Measurements from ENCODE around the gene MAP3K21.

The MAP3K21 gene

DNA sequence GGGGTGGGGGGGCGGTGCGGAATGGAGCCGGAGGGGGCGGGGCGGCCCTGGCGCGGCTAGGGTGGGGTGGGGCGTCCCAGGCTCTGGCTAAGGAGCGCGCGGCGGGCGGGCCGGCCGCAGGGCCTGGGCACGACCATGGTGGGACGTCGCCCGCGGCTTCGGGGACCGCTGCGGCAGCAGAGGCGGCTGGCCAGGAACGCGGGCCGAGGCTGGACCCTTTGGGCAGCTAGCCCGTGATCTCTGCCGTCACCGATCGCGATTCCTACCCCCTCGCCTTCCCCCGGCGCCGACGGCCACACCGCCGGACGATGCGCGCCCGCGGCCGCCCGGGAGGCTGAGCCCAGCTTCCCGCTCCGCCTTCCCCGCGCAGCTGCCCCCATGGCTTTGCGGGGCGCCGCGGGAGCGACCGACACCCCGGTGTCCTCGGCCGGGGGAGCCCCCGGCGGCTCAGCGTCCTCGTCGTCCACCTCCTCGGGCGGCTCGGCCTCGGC is at the start of gene MAP3K21:
MAP3K21 (plus strand) TSS at position 74 of the 491 bp plus-strand sequence; CDS start at position 379, 305 bp downstream.
- H3K36me3 ChIP-seq = no peaks in the 10 kb centered on the region
- H3K27me3 ChIP-seq = peaks cover 44% of the 10 kb centered on the region
- H3K9me3 ChIP-seq = no peaks in the 10 kb centered on the region
- H3K27ac ChIP-seq = peak within 1 kb of the TSS; percentile 45
- peaks cover 13 to 18% of the 10 kb centered on the region in 2 experiments for H3K4me1 ChIP-seq (ENCODE audit: control insufficient read depth in 1 of 2, insufficient read depth in 1 of 2, low read depth in 1 of 2, low read length in 1 of 2)
- no peak for TF ChIP-seq CTCF (IDR thresholded peaks at IDR 0.05)
- peak within 1 kb of the TSS; percentile 78 to 82 for H3K4me3 ChIP-seq (ENCODE audit: low read depth in 1 of 2, low read length in 1 of 2)

- H3K4me1 ChIP-seq (ENCODE audit: control insufficient read depth in 1 of 2, insufficient read depth in 1 of 2, low read depth in 1 of 2, low read length in 1 of 2) = peaks cover 0 to 7% of the 10 kb centered on the region in 2 experiments
- H3K27ac ChIP-seq = no peak overlapping the region
- H3K9me3 ChIP-seq = no peaks in the 10 kb centered on the region
- H3K4me3 ChIP-seq (ENCODE audit: low read depth in 1 of 2, low read length in 1 of 2) = no peak overlapping the region
- TF ChIP-seq CTCF (IDR thresholded peaks at IDR 0.05) = no peak
- H3K27me3 ChIP-seq = no peaks in the 10 kb centered on the region
- no peaks in the 10 kb centered on the region for H3K36me3 ChIP-seq
Observed at GRCh38 chr1:233278631-233279030, 48.9 kb upstream of the MAP3K21 start.

GRCh38 chr1:233279971-233280370 is 47.6 kb upstream of the MAP3K21 start:
- Histone ChIP-seq H3K27ac (no peak overlapping the region), H3K9me3 (no peaks in the 10 kb centered on the region), H3K4me3 (ENCODE audit: low read depth in 1 of 2, low read length in 1 of 2) (no peak overlapping the region), H3K4me1 (ENCODE audit: control insufficient read depth in 1 of 2, insufficient read depth in 1 of 2, low read depth in 1 of 2, low read length in 1 of 2) (peaks cover 0 to 7% of the 10 kb centered on the region in 2 experiments), H3K36me3 (no peaks in the 10 kb centered on the region), H3K27me3 (no peaks in the 10 kb centered on the region)
- TF ChIP-seq CTCF (IDR thresholded peaks at IDR 0.05) = no peak

GRCh38 chr1:233281711-233282581 is 45.6 kb upstream of the MAP3K21 start:
- H3K27me3 ChIP-seq = no peaks in the 10 kb centered on the region
- H3K36me3 ChIP-seq = no peaks in the 10 kb centered on the region
- H3K4me3 ChIP-seq (ENCODE audit: low read depth in 1 of 2, low read length in 1 of 2) = no peak overlapping the region
- H3K4me1 ChIP-seq (ENCODE audit: control insufficient read depth in 1 of 2, insufficient read depth in 1 of 2, low read depth in 1 of 2, low read length in 1 of 2) = peaks cover 0 to 7% of the 10 kb centered on the region in 2 experiments
- no peak overlapping the region for H3K27ac ChIP-seq
- no peaks in the 10 kb centered on the region for H3K9me3 ChIP-seq
- TF ChIP-seq CTCF (IDR thresholded peaks at IDR 0.05) = no peak

DNA sequence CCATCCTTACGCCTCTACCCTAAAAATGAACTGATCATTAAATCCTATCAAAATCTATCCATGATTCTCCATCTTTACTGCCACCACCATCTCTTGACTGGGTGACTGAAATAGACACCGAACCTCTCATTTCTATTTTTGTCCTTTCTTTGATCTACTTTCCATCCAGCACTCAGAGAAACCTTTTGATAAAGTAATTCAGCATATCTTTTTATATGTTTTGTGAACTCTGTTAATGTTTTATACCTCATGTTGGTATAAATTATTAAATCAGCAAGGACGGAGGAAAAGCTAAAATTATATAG is 45.0 kb upstream of the MAP3K21 start:
- peaks cover 0 to 7% of the 10 kb centered on the region in 2 experiments for H3K4me1 ChIP-seq (ENCODE audit: control insufficient read depth in 1 of 2, insufficient read depth in 1 of 2, low read depth in 1 of 2, low read length in 1 of 2)
- H3K4me3 ChIP-seq (ENCODE audit: low read depth in 1 of 2, low read length in 1 of 2) = no peak overlapping the region
- TF ChIP-seq CTCF (IDR thresholded peaks at IDR 0.05) = no peak
- H3K27ac ChIP-seq = no peak overlapping the region
- H3K9me3 ChIP-seq = no peaks in the 10 kb centered on the region
- H3K27me3 ChIP-seq = no peaks in the 10 kb centered on the region
- no peaks in the 10 kb centered on the region for H3K36me3 ChIP-seq
